Astrocyte (in vitro differentiated cells and primary cell): ENCODE results near the gene PRSS12. TPM values are rescaled to one million over a fixed set of nuclear protein-coding genes. Genes with fewer than 3 reads are reported as not detected.

Source experiments
- DNase-seq: peaks from one replicate; pipeline ENCODE4 v3.0.0-alpha.2; 2010; ENCODE audit warnings: low read depth
- FAIRE-seq: peaks from 2 replicates; lab custom pipeline; 2011; peaks lifted over from hg19 to GRCh38; lab: Jason Lieb, UNC
- H2AFZ ChIP-seq: 2 replicates; pipeline ENCODE4 v1.6.0; 2012; ENCODE audit warnings: low read depth, low read length, inconsistent platforms
- H3K27ac ChIP-seq: 2 replicates; pipeline ENCODE4 v1.5.1; 2011; ENCODE audit warnings: low read depth, low read length, inconsistent platforms
- H3K27me3 ChIP-seq: 2 replicates; pipeline ENCODE4 v1.6.0; 2011; ENCODE audit warnings: low read length, inconsistent platforms; ENCODE audit not compliant: insufficient read depth
- H3K36me3 ChIP-seq: 2 replicates; pipeline ENCODE4 v1.5.1; 2011; ENCODE audit warnings: low read length, inconsistent platforms; ENCODE audit not compliant: insufficient read depth
- H3K4me1 ChIP-seq: 2 replicates; pipeline ENCODE4 v1.5.1; 2011; ENCODE audit warnings: low read length, inconsistent platforms; ENCODE audit not compliant: insufficient read depth
- H3K4me2 ChIP-seq: 2 replicates; pipeline ENCODE4 v1.6.0; 2012; ENCODE audit warnings: low read length, inconsistent platforms
- H3K4me3 ChIP-seq: 2 replicates; pipeline ENCODE4 v1.5.1; 2011; ENCODE audit warnings: low read depth, mild to moderate bottlenecking, low read length, inconsistent platforms; ENCODE audit not compliant: insufficient read depth
- H3K79me2 ChIP-seq: 2 replicates; pipeline ENCODE4 v1.6.0; 2012; ENCODE audit warnings: mild to moderate bottlenecking, low read length, inconsistent platforms; ENCODE audit not compliant: insufficient read depth
- H3K9ac ChIP-seq: 2 replicates; pipeline ENCODE4 v1.6.0; 2012; ENCODE audit warnings: mild to moderate bottlenecking, low read length, inconsistent platforms
- H3K9me3 ChIP-seq: 2 replicates; pipeline ENCODE4 v1.5.1; 2012; ENCODE audit warnings: low read depth, mild to moderate bottlenecking, low read length, inconsistent platforms; ENCODE audit not compliant: insufficient read depth
- H4K20me1 ChIP-seq: 2 replicates; pipeline ENCODE4 v1.6.0; 2012; ENCODE audit warnings: low read length, inconsistent platforms; ENCODE audit not compliant: insufficient read depth
- H3K27ac Mint-ChIP-seq: one replicate; pipeline ENCODE4 v1.8.0; 2021; ENCODE audit warnings: mild to moderate bottlenecking, mixed read lengths; ENCODE audit not compliant: unreplicated experiment
- H3K27me3 Mint-ChIP-seq: one replicate; pipeline ENCODE4 v1.8.0; 2021; ENCODE audit warnings: low read depth, mixed read lengths; ENCODE audit not compliant: unreplicated experiment
- H3K36me3 Mint-ChIP-seq: one replicate; pipeline ENCODE4 v1.8.0; 2021; ENCODE audit warnings: low read depth, mixed read lengths; ENCODE audit not compliant: unreplicated experiment
- H3K4me1 Mint-ChIP-seq: one replicate; pipeline ENCODE4 v1.8.0; 2021; ENCODE audit warnings: low read depth, mixed read lengths; ENCODE audit not compliant: unreplicated experiment
- H3K4me3 Mint-ChIP-seq: one replicate; pipeline ENCODE4 v1.8.0; 2021; ENCODE audit warnings: mild to moderate bottlenecking, moderate library complexity, mixed read lengths; ENCODE audit not compliant: unreplicated experiment
- H3K9me3 Mint-ChIP-seq: one replicate; pipeline ENCODE4 v1.8.0; 2021; ENCODE audit warnings: mild to moderate bottlenecking, mixed read lengths; ENCODE audit not compliant: unreplicated experiment
- CTCF ChIP-seq: IDR thresholded peaks from 2 replicates; pipeline ENCODE4 v1.5.1; 2011; ENCODE audit warnings: low read depth, mild to moderate bottlenecking, inconsistent platforms, low read length, moderate library complexity; ENCODE audit not compliant: insufficient read depth
- EZH2 ChIP-seq: IDR thresholded peaks from 2 replicates; pipeline ENCODE4 v1.6.1; 2012; ENCODE audit warnings: mild to moderate bottlenecking, low read length, inconsistent platforms; ENCODE audit not compliant: insufficient read depth
- total RNA-seq: library from RNA; stranded (reverse); gene quantifications from 2 replicates; pipeline ENCODE4 v1.2.1, GENCODE V29; 2021

PRSS12 gene
- total RNA-seq, 1 donor from 2014 or later: 4.1 TPM

- TF ChIP-seq CTCF (no peak), EZH2 (no peak)
- Histone ChIP-seq H3K4me1 (peaks cover 5% of the 10 kb centered on the region), H3K9ac (no peak overlapping the region), H2AFZ (no peak overlapping the region), H4K20me1 (no peaks in the 10 kb centered on the region), H3K9me3 (no peaks in the 10 kb centered on the region), H3K79me2 (no peaks in the 10 kb centered on the region), H3K4me2 (no peak overlapping the region), H3K4me3 (no peak overlapping the region), H3K27me3 (no peaks in the 10 kb centered on the region), H3K36me3 (no peaks in the 10 kb centered on the region), H3K27ac (no peak overlapping the region)
- H3K9me3 Mint-ChIP-seq: no peaks in the 10 kb centered on the region
- no peak overlapping the region for H3K4me3 Mint-ChIP-seq
- no peak for DNase-seq
- H3K36me3 Mint-ChIP-seq: peaks cover 3% of the 10 kb centered on the region
- H3K27me3 Mint-ChIP-seq: no peaks in the 10 kb centered on the region
- peak; percentile 68 for FAIRE-seq
- no peak overlapping the region for H3K27ac Mint-ChIP-seq
- H3K4me1 Mint-ChIP-seq: peaks cover 6% of the 10 kb centered on the region
Measured at GRCh38 chr4:118290951-118291350, 61.9 kb downstream of the PRSS12 start.

- Mint-ChIP-seq H3K4me3 (no peak overlapping the region), H3K27ac (no peak overlapping the region), H3K36me3 (peaks cover 3% of the 10 kb centered on the region), H3K27me3 (no peaks in the 10 kb centered on the region), H3K4me1 (peaks cover 6% of the 10 kb centered on the region), H3K9me3 (no peaks in the 10 kb centered on the region)
- H3K27ac ChIP-seq: no peak overlapping the region
- no peak overlapping the region for H2AFZ ChIP-seq
- H3K27me3 ChIP-seq: no peaks in the 10 kb centered on the region
- FAIRE-seq: peak; percentile 81
- H3K4me3 ChIP-seq: no peak overlapping the region
- H3K4me2 ChIP-seq: peak overlapping the region; percentile 24
- no peak overlapping the region for H3K9ac ChIP-seq
- no peaks in the 10 kb centered on the region for H3K79me2 ChIP-seq
- H3K4me1 ChIP-seq: peaks cover 5% of the 10 kb centered on the region
- DNase-seq: peak; percentile 75
- no peaks in the 10 kb centered on the region for H4K20me1 ChIP-seq
- H3K9me3 ChIP-seq: no peaks in the 10 kb centered on the region
- TF ChIP-seq EZH2 (no peak), CTCF (no peak)
- H3K36me3 ChIP-seq: no peaks in the 10 kb centered on the region
Measured at GRCh38 chr4:118289794-118290193, 63.0 kb downstream of the PRSS12 start.

GRCh38 chr4:118287711-118288451 lies 64.9 kb downstream of the PRSS12 start:
- Mint-ChIP-seq H3K9me3 (no peaks in the 10 kb centered on the region), H3K36me3 (no peaks in the 10 kb centered on the region), H3K27ac (no peak overlapping the region), H3K27me3 (no peaks in the 10 kb centered on the region), H3K4me1 (peaks cover 10% of the 10 kb centered on the region), H3K4me3 (no peak overlapping the region)
- Histone ChIP-seq H3K79me2 (no peaks in the 10 kb centered on the region), H3K9ac (no peak overlapping the region), H4K20me1 (peaks cover 4% of the 10 kb centered on the region), H3K4me3 (no peak overlapping the region), H3K27me3 (no peaks in the 10 kb centered on the region), H3K27ac (no peak overlapping the region), H3K4me2 (no peak overlapping the region), H3K4me1 (peaks cover 5% of the 10 kb centered on the region), H3K9me3 (no peaks in the 10 kb centered on the region), H2AFZ (no peak overlapping the region), H3K36me3 (no peaks in the 10 kb centered on the region)
- DNase-seq (no peak), FAIRE-seq (no peak)
- TF ChIP-seq EZH2 (no peak), CTCF (no peak)
